ENCODE results near the gene TEAD4.

The TEAD4 gene

DNA sequence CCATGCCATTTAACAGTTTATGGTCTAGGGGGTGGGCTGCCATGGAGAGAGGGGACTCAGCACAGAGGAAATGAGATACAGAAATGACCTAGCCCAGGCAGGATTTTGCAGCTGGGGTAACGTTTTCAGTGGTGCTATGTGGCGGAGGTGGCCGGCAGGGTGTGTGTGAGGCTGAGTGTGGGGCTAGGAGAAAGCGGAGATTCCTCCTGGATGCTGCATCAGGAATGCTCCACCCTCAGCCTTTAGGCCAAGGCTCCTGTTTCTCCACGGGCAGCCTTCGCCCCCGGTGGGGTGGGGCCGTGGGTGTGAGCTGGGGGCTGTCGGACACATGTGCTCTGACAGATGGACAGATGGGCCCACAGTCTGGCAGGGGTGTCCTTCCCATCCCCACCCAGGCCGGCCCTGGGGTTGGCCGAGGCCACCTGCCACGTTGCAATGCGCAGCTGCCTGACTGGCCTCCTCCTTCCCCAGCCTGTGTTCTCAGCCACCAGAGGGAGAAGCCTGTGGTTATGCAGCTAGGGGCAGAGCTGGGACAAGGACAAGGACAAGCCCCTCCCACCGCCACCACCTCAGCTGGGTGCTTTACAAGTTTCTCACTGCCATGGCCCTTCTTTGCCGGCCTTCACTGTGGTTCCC, 44.3 kb downstream of the TEAD4 start:
- no peak for DNase-seq

DNA sequence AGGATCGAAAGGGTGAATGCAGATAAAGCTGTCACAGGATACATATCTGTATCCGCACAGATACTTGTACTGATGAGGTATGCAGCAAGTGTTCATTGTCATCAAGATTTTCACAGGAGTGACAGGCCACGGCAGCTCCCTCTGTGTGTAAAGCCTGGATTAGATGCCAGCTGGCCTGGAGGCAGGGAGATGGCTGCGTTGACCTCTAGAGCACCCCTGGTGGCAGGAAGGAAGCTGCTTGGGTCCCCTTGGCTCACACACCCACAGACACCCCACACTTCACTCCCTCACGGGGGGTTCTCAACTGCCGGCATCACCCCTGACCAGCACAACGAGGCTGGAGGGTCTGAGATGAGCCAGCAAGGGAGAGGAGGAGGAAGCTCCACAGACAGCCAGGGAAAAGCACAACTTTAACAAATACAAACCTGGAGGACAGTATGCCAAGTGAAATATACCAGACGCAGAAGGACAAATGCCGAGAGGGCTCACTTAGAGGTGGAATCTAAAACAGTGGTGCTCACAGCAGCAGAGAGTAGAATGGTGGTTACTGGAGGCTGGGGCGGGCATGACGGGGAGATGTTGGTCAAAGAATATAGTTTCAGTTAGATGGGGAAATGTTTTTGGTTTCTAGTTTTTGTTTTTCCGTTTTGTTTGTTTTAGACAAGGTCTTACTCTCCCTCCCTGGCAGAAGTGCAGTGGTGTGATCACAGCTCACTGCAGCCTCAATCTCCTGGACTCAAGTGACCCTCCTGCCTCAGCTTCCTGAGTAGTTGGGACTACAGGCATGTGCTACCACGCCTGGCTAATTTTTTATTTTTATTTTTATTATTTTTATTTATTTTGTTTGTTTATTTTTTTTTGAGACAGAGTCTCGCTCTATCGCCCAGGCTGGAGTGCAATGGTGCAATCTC, 45.7 kb downstream of the TEAD4 start:
- no peak for DNase-seq

DNA sequence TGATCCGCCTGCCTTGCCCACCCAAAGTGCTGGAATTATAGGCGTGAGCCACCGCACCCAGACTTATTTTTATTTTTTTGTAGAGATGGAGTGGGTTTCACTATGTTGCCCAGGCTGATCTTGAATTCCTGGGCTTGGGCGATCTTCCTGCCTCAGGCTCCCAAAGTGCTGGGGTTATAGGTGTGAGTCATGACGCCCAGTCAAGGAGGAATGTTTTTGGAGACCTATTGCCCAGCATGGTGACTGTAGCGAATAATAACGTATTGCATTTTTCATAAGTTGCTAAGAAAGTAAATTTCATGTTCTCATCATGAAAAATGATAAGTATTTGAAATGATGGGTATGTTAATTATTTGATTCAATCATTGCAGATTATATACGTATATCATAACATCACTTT, 46.5 kb downstream of the TEAD4 start:
- no peak for DNase-seq

DNA sequence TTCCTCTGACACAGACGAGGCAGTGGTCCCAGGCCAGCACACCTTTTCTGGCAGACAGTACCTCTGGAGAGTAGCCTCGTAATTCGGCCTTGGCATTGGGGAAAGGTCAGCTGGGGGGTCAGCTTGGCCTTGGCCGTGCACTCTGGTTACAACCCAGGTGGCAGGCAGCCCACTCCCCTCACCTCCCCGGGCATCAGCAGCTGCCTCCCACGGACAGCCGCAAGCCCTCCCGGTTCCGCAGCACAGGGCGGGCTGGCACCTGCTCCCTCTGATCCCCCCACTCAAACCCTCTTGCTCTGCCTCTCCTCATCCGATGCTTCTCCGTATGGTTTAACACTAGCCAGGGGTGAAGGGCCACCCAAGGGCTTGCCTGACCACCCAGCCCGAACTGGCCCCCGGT, 50.6 kb downstream of the TEAD4 start:
- no peak for DNase-seq

DNA sequence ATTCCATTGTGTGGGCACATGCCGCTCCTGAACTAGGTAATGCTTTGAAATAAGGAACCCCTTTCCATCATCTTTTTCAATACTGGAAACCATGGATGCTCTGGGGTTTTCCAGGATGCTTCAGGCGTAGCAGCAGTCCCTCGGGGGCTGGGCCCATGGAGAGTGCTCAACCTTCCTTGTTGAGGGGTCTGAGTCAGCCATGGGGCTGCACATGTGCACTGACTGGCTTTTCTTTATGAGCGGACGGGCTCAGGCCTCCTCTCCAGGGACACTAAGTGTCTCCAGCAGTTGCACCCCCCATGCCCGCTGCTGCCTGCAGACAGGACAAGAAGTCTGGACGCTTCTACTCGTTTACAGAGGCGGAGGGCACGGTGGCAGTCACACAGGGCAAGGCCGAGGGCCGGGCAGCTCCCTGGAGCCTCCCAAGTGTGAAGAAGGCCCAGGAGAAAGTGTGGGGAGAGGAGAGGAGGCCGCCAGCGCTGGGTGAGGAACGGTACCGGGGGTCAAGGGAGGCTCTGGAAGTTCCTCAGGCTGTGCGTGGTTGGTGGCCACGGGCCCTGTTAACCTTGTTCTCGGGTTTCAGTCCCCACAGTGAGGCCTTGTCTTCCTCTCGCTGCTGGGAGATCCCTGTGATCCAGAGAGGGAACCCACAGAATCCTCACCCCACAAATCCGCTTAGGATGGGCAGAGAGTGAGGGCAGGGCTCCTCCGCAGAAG, 51.2 kb downstream of the TEAD4 start:
- DNase-seq = no peak

DNA sequence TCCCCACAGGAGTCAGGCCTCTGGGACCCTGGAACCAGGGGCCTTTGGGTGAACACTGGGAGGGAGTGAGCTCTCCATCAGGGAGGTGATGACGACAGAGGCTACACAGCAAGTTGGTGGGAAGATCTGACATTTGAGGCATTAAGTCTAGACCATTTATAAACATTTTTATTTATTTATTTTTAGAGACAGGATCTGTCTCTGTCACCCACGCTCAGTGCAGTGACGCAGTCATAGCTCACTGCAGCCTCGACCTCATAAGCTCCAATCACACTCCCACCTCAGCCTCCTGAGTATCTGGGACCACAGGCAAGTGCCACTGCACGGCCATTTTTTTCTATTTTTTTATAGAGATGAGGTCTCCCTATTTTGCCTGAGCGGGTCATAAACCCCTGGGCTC, 53.6 kb downstream of the TEAD4 start:
- no peak for DNase-seq

DNA sequence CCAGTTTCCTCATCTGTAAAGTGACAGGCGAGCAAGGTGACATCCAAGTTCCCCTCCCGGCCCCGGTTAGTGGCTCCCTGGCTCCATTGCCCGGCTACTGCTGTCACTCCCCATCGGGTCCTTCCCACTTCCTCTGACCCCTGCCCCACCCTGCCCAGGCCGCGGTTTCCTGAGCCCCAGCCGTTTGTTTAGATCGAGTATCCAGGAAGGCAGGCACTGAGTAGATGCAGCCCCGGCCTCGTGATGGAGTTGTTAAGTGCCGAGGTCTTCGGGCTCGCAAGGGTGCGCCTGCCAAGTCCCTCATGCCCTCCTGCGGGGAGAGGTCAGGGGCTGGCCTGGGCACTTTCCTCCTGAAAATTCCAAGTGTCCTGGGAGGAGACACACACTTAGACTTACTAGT, 55.4 kb downstream of the TEAD4 start:
- no peak for DNase-seq

DNA sequence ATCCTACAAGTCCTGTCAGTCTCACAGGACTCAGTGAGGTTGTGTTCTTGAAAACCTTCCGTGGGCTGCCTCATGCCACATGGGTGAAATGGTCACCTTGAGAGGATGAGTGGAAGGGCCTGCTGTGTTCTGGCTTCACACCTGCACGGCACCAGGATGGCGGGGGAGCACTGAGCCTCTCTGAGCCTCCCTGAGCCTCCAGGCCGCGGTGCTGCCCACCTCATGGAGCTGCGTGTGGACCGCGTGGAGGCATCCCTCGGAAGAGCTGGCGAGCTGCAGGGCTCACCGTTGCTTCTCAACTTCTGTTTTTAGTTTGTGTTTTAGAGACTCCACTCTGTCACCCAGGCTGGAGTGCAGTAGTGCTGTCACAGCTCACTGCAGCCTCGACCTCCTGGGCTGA, 56.2 kb downstream of the TEAD4 start:
- no peak for DNase-seq

DNA sequence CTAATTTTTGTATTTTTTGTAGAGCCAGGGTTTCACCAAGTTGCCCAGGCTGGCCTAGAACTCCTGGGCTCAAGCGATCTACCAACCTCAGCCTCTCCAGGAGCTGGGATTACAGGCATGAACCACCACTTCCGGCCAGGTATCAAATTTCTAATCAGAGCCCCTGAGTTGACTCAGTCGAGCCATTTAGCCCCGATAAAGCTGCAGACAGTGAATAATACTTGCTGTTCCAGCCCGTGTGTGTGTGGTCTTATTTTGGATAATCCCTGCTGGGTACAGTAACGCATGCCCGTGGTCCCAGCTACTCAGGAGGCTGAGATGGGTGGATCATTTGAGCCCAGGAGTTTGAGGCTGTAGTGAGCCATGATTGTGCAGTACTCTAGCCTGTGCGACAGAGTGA, 57.0 kb downstream of the TEAD4 start:
- no peak for DNase-seq

DNA sequence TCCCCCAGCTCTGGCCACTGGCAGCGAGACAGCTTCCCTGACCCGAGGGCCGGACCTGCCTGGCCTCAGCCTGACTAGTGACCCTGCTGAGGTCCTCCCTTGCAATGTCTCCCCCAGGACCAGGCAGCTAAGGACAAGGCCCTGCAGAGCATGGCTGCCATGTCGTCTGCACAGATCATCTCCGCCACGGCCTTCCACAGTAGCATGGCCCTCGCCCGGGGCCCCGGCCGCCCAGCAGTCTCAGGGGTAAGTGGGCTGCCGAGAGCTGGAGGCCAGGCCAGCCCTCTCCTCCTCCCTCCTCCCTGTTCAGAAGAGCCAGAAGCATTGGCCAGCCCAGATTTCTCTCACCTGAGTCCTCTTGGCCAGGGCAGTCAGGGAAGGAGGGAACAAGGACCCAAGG, 58.1 kb downstream of the TEAD4 start:
- no peak for DNase-seq

DNA sequence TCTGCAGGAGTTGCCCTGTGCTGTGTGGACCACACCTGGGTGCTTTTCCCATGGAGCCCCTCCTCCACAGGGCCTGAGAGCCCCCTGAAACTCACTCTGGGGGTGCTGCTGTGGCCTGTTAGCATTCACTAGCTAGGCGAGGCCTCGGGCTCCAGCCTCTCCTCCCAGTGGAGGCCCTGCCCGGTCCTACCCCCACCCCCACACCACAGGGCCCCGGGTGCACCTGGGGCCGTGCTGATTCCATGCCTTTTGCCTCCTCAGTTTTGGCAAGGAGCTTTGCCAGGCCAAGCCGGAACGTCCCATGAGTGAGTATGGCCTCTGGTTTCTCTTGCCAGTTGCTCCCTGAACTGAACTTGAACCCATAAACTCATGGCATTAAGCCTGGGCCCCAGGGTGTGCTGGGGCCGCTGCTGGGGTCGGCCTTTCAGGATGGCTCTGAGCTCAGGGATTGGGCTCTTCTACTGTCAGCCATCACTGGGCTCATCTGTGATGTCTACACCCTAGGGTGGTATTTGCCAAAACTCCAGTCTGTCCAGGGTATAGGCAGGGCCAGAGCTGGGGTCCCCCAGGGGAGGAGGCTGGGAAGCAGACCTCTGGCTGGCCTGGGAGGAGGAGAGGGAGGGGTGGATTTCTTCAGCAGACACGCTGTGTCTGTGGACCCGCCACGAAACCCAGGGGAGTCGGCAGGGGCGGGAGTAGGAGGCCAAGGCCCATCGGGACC, 59.2 kb downstream of the TEAD4 start:
- DNase-seq = no peak

DNA sequence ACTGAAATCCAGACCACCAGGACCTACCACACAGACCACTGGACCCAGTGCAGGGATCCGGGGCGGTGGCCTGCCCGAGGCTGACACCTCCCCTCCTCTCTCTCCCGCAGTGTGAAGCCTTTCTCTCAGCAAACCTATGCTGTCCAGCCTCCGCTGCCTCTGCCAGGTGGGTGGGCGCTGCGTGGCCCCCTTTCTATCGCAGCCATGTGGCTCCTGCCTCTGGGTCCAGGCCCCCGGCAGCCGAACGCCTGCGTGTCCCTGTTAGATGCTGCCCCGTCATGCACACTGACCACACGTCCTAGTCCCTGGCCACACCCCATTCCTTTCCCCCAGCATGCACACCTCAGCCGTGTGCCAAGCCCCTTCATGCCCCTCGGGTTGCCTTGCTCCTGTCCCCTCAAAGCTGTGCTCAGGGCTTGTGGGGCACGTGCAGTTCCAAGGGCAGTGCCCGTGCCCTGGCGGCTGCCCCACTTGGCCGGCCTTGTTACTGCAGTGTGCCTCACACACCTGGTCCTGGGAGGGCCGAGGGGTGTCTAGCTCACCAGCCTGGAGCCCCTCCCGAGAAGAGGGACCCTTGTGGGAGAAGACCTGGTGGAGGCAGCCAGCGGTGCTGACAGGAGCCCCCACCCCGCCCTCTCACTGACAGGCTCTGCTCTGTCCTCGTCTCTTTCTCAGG, 59.9 kb downstream of the TEAD4 start:
- DNase-seq = no peak

DNA sequence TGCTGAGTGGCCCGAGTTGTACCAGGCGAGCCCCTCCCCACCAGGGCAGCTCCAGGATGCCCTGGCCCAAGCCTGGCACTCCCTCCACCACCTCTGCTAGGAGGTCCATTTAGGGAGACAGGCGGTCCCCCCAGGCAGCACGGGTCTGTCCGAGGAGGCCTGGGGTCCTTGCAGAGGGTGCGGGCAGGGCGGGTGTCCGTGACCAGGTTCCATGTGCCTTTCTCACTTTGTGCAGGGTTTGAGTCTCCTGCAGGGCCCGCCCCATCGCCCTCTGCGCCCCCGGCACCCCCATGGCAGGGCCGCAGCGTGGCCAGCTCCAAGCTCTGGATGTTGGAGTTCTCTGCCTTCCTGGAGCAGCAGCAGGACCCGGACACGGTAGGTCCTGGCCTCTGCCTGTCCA, 61.2 kb downstream of the TEAD4 start:
- DNase-seq = no peak

DNA sequence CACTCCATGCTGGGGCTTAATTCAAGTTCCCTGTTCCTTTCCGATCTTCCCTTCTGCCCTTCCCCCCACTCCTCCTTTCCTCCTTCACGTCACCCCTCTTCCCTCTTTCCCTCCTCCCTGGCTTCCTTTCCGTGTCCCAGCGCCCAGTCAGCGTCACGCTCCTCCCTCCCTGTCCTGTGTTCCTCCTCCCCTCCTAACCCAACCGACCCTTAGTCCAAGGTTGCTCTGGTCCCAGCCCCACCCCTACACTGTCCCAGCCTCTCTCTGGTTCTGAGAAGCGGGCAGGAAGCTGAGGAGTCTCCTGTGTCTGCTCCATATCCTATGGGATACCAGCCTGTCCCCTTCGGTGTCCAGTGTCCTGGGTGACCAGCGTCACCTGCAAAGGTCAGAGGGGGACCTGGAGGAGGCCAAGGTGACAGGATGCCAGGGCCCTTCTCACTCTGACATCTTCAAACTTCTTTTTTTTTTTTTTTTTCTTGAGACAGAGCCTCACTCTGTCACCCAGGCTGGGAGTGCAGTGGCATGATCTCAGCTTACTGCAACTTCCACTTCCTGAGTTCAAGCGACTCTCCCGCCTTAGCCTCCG, 61.7 kb downstream of the TEAD4 start:
- no peak for DNase-seq

DNA sequence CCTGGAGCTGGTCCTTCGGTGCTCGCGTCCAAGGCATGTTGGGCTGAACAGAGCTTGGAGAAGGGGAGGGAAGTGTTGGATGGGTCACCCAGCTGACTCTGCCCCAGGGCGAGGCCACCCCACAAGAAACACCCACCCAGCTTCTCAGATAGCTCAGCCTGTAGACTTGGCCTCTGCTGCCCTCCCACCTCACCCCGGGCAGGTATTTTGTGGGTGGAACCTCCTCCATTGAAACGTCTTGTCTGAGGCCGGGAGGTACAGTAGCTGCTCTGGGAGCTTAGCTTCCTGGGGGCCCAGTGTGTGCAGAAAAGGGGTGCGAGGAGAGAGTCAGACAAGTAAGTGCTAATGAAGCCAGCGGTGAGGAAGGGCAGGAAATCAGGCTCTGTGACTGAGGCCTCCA, 63.2 kb downstream of the TEAD4 start:
- DNase-seq = no peak

DNA sequence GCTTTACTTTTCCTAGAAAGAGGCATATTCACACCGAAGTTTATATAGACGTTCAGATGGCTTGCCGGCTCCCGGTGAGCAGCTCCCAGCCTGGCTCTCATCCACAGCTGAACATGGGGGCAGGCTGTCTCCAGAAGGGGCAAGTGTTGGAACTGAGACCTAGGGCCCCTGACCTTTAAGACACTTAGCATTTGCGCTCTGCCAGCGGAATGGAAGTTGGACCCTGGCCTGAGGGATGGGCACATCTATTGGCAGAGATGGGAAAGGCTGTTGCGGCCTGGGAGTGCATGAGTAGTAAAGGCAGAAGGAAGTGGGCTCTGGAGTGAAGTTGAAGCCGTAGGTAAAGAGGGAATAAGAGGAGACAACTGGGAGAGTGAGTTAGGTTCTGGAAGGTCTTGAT, 63.8 kb downstream of the TEAD4 start:
- no peak for DNase-seq

DNA sequence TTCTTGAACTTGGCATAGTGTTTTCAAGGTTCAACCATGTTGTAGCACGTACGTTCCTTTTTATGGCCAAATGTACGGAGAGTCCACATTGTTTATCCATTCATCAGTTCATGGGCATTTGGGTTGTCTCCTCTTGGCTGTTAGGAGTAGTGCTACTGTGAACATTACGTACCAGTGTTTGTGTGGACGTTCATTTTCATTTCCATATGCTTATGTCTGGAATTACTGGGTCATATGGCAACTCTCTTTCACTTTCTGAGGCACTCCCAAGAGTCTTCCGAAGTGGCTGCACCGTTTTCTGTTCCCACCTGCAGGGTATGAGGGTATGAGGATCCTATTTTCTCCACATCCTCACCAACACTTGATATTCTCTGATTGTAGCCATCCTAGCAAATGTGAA, 68.9 kb downstream of the TEAD4 start:
- no peak for DNase-seq

DNA sequence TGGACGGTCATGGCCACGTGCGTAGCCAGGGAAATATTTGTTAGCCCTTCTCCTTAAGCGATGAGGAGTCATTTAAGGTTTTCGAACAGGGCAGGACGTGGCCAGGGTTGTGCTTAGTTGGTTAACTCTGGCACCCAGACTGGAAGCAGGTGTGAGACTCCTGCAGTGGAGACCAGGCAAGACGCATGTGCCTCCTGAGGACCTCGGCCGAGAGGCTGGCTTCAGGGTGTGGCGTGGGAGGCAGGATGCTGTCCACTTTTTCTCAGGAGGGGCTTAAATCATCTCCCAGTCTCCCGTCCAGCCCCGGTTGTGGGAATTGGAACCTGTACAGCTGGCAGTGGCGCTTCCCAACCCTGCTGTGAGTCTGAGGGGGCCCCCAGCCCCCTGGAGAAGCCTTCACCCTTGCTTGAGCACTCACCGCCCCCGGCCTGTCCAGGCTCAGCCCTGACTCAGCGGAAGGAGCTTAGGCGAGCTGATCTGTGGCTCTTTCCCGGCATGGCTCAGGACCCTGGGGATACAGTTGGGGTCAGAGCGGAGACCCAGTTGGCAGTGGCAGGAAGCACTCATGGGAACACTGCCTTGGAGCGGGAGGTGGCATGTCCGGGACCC, 71.7 kb downstream of the TEAD4 start:
- no peak for DNase-seq

DNA sequence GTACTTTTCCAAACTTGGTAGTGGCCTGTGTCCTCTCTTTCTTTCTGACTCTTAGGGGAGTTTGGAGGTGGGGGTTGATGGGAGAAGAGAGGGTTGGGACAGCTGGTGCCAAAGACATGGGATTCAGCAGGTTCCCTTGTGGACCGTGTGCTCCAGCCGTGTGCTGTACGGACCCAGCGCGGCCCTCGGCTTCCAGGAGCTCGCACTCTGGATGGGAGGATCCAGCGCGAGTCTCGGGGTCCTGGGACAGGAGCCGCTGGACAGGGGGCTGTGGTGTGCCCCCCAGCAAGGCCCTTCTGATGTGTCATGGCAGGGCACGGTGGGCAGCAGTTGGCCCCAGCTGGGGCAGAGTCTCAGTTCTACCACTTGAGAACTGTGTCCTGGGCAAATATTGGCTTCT, 73.0 kb downstream of the TEAD4 start:
- DNase-seq = no peak

DNA sequence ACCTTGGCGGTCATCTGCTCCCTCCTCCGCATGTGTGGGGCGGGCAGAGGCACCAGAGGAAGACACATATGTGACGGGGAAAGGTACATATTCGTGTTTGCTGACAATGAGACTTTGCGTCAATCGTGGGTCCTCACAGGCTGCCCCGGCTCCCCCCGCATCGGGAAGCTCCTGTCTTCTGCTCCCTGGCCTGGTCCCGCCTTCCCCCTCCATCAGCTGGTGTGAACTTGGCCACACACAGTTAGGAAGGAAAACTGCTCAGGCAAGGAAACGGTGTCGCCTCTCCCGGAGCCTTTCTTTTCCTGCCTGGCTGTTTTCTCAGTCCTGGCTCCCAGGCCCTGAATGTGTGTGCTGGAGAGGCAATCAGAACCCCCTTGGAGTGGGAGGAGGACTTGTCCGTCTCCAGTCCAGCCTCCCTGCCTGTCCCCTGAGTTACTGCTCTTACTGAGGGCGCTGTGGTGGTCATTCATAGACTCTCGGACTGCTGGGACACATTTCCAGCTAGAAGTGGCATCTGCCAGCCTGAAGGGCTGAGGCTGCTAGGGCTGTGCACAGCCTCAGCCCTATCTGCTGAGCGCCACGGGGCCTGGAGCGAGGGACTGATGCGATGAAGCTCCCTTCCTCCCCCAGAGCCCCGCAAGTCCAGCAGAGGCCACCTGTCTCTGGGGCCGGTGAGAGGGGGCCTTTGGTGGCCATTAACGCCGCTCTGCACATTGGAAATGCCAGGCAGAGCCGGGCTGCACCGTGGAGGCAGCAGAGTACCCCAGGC, 73.8 kb downstream of the TEAD4 start:
- DNase-seq = no peak

DNA sequence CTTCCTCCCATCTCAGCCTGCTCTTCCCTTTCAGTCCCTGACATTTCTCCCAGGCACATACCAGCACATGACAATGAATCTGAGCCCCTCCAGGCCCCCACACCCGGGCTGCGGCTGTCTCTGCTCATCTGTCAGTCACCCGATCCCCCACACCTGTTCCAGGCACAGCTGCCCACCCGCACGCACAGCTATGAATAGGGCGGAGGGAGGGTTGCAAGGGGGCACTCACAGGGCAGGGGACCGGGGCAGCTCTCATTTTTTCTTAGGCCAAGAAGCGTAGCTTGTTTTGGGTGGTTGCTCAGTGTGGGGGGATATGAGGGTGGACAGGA, 74.3 kb downstream of the TEAD4 start:
- no peak for DNase-seq

All from NCI-H1105 treated with DMSO at 0.1 percent for 48 hours (cell line).